HG03103 (cell line): ENCODE results near the gene SLC16A9.
A peak's percentile ranks its signal among the peaks of the same experiment; 100 is the strongest.
"Not testable (repeated sequence)": the region's sequence is repeated elsewhere in the genome, so short reads cannot be mapped to it uniquely, and the experiment has no call there.

Experiments used
- ATAC-seq: cut with Tn5 transposase; IDR thresholded peaks from one replicate; pipeline ENCODE4 v1.9.1; 2021; ENCODE audit warnings: low read depth; ENCODE audit not compliant: unreplicated experiment

The SLC16A9 gene

GRCh38 chr10:59709395-59710125, at the start of gene SLC16A9:
Gene SLC16A9 (minus strand): TSS chr10:59709850. CDS start chr10:59684291, 25,559 bp downstream.
- peak; percentile 82 for ATAC-seq

GRCh38 chr10:59757966-59758365, 48.3 kb upstream of the SLC16A9 start:
- ATAC-seq = no peak

GRCh38 chr10:59754951-59755350, 45.3 kb upstream of the SLC16A9 start:
- no peak for ATAC-seq

- ATAC-seq = no peak
Measured at GRCh38 chr10:59753267-59753666, 43.6 kb upstream of the SLC16A9 start, which contains the start of gene MRLN. Gene MRLN (minus strand): TSS chr10:59753455.

GRCh38 chr10:59752278-59752940, 42.8 kb upstream of the SLC16A9 start:
- no peak for ATAC-seq

- ATAC-seq = no peak
Measured at GRCh38 chr10:59750155-59750945, 40.7 kb upstream of the SLC16A9 start.

GRCh38 chr10:59748834-59749233, 39.2 kb upstream of the SLC16A9 start:
- ATAC-seq = peak; percentile 74

- ATAC-seq = no peak
Measured at GRCh38 chr10:59745163-59745650, 35.6 kb upstream of the SLC16A9 start.

GRCh38 chr10:59744762-59745161, 35.1 kb upstream of the SLC16A9 start:
- ATAC-seq = not testable (repeated sequence)

- not testable (repeated sequence) for ATAC-seq
Measured at GRCh38 chr10:59744156-59744555, 34.5 kb upstream of the SLC16A9 start.

GRCh38 chr10:59741583-59741982, 31.9 kb upstream of the SLC16A9 start:
- ATAC-seq = no peak

- ATAC-seq = no peak
Measured at GRCh38 chr10:59741048-59741447, 31.4 kb upstream of the SLC16A9 start.

- no peak for ATAC-seq
Measured at GRCh38 chr10:59736749-59737148, 27.1 kb upstream of the SLC16A9 start.

GRCh38 chr10:59735296-59735695, 25.6 kb upstream of the SLC16A9 start:
- ATAC-seq = no peak

- ATAC-seq = no peak
Measured at GRCh38 chr10:59734014-59734462, 24.4 kb upstream of the SLC16A9 start.

- ATAC-seq = not testable (repeated sequence)
Measured at GRCh38 chr10:59733321-59734013, 23.8 kb upstream of the SLC16A9 start.

- ATAC-seq = not testable (repeated sequence)
Measured at GRCh38 chr10:59732849-59733248, 23.2 kb upstream of the SLC16A9 start.

GRCh38 chr10:59729167-59729566, 19.5 kb upstream of the SLC16A9 start:
- not testable (repeated sequence) for ATAC-seq

GRCh38 chr10:59724098-59724938, 14.7 kb upstream of the SLC16A9 start:
- no peak for ATAC-seq
